ENCODE data around the gene ANKDD1A.
A peak's percentile ranks its signal among the peaks of the same experiment; 100 is the strongest.

The ANKDD1A gene

DNA sequence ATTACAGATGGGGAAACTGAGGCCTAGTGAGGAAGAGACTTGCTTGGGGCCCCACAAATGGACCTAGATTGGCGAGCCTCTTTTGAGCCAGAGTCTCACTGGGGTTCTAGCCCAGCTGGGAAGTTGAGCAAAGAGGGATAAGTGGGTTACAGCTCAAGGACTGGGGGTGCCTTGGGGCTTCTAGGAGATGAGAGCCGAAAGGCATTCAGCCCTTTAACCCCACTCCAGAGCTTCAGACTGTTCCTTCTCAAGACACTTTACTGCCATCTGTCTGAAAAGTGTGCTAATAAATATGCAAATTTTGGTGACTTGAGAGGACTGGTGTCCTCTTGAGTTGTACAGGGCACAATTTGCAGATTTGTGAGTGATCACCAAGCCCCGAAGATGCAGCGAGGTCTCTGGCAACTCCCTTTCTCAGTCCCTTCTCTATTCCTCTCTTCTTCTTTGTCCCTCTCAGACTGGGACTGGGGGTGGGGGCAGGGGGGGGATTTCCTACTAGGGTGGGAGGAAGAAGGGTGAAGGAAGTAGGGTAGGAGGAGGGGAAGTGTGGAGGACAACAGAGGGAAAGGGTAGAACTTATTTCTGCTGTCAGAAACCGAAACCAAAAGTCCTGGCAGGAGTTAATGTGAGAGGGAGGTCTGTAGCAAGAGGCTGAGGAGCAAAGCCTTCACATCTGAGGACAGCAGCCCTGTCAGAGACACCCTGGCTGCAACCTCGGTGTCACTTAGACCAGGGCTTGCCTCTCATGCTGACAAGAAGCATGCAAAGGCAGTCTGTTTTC, 16.2 kb upstream of the ANKDD1A start:
- DNase-seq (ENCODE audit: low spot score), result peak; percentile 93

DNA sequence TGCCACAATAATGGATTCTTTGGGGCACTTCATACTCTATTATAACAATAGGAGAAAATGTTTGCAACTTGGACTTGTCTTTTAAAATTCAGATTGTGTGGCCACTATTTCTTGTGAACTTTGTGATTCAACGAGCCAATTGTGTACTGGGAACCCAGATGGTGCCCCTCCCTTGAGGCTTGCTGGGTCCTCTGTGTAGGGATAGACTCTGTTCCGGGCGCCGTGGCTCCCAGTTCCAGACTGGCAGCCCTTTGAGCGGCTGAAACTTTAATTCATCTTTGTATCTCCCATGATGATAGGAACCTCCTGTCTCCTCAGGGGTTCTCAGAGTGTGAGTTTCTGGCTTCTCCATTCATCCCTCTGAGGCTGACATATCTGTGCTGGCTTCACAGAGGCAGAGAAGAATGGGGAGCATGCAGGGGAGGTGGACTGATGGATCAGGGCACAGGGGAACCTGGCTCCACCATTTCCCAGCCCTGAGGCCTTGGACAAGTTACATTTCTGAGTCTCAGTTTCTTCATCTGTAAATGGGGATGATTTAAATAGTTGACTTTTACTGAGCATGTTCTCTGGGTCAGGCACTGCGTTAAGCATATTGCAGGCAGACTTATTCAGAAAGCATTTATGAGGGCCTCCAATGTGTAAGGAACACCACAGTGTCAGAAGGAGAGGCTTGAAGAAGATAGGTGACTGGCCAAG, 15.2 kb upstream of the ANKDD1A start:
- no peak for DNase-seq (ENCODE audit: low spot score)

- no peak for DNase-seq (ENCODE audit: low spot score)
Observed at GRCh38 chr15:64897345-64897985, 14.2 kb upstream of the ANKDD1A start.

DNA sequence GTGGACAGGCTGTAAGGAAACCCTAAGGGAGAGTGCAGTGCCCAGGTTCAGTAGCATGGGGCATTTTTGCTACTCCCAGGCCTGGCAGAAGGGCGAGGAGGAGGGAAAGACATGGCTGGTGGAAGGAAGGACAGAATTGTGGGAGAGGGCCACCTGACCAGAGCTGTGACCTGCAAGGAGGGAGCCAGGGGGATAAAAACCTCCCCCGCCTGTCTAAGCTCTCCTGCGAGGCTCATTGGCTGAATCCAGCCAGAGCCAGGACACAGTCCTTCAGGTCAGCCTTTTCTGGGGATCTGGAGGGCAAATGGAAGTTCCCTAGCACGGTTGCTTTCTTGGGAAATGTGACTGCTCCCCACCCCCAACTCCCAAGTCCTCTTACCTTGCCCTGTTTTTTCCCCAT, 13.3 kb upstream of the ANKDD1A start:
- no peak for DNase-seq (ENCODE audit: low spot score)

DNA sequence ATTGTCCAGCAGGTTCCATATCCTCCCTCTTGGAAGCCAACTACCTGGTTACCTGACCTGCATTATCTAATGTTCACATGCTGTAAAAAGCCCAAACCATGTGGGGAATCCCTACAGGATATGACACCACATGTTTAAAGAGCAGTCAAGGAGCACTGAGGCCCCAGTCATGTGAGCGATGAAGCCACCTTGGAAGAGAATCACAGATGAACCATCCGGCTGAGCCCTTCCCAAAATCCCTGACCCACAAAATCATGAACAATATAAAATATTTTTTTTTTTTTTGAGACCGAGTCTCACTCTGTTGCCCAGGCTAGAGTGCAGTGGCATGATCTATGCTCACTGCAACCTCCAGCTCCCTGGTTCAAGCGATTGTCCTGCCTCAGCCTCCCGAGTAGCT, 10.6 kb upstream of the ANKDD1A start:
- no peak for DNase-seq (ENCODE audit: low spot score)

- no peak for DNase-seq (ENCODE audit: low spot score)
Observed at GRCh38 chr15:64901914-64902313, 9.8 kb upstream of the ANKDD1A start.

DNA sequence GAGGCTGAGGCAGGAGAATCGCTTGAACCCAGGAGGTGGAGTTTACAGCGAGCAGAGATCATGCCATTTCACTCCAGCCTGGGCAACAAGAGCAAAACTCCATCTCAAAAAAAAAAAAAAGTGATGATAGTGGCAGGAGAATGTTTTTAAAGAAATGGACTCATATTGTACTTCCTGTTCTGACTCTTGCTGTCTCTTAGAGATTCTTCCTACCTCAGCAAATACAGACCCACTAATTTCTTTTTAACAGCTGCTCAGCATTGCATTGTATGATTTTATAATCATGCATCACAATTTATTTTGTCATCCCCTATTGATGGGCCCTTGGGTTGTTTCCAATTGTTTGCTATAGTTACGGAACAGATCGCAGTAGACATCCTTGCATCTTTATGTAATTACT, 8.8 kb upstream of the ANKDD1A start:
- no peak for DNase-seq (ENCODE audit: low spot score)

DNA sequence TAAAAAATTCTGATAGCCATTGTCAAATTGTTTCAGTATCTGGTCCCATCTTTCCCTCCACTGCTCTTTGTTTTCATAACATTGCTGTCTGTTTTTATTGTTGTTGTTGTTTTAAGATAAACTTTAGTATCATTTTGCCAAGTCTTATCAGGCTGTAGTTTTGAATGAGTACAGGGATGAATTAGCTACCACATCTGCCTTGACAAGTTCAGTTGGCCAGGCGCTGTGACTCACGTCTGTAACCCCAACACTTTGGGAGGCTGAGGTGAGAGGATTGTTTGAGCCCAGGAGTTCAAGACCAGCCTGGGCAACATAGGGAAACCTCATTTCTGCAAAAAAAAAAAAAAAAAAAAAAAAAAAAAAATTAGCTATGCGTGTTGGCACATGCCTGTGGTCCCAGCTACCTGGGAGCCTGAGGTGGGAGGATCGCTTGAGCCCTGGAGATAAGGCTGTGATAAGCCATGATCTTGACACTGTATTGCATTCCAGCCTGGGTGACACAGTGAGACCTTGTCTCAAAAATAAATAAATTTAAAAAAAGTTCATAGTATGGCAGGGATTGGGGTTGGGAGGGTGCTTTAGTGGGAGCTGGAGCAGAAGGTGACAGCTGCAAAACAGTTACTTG, 8.3 kb upstream of the ANKDD1A start:
- DNase-seq (ENCODE audit: low spot score), result no peak

GRCh38 chr15:64904189-64904588, 7.5 kb upstream of the ANKDD1A start:
- DNase-seq (ENCODE audit: low spot score), result no peak

DNA sequence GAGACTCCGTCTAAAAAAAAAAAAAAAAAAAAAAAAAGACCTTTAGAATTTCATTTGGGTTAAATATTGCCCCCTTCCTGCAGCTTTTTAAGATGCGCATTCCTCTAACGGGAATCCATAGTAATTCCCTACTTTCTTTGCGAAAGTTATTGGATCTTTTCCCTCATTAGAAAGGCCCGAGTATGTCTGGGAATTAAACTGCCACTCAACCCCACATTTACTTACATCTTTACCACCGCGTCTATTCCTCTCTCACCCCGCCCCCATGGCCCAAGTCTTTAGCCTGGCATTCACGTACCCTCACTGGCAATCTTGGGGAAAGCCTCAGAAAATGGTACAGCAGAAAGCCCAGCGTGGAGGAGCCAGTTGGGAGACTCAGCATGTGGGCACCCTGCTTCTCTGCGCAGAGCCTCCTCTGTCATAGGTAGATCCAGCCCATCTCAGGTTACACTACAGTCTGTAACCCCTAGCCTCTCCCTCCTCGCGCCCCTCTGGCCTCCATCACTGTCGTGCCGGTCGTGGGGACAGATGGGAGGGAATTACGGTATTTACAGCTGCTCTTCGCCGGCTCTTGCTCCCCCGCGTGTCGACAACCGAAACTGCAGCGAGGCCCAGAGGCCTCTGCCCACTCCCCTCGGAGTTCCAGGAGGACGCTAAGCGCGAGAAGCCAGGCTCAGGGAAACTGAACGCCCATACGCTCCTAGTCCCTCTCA, 6.4 kb upstream of the ANKDD1A start:
- DNase-seq (ENCODE audit: low spot score), result peak; percentile 81

DNA sequence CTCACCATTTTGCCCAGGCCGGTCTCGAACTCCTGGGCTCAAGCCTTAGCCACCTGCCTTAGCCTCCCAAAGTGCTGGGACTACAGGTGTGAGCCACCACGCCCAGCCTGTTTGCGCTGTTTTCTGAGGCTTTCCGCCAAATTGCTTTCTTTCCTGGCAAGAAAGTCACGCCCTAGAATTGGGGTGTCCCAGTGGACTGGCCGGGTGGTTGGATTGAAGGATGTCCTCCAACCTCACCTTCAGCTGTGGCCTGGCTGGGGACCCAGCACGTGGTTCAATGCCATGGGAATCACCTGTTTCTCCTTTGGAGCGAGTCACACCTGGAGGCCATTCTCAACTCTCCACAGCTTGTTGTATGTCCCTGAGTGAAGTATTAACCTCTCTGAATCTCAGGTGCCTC, 5.8 kb upstream of the ANKDD1A start:
- DNase-seq (ENCODE audit: low spot score), result no peak

GRCh38 chr15:64906402-64906801, 5.3 kb upstream of the ANKDD1A start:
- DNase-seq (ENCODE audit: low spot score), result no peak

DNA sequence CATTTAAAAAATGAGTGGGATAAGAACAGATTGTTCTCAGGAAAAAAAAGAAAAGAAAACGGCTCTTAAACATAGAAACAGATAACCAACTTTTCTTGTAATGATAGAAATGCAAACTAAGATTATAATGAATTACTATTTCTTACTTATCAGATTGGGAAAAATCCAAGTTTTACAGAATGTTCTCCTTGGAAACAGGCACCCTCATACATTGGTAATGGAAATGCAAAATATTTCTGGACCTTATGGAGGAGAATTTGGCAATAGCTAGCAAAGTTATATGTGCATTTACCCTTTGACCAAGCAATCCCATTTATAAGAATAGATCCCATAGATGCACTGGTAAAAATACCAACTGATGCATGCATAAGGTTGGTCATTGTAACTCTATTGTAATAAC, 3.7 kb upstream of the ANKDD1A start:
- no peak for DNase-seq (ENCODE audit: low spot score)

- DNase-seq (ENCODE audit: low spot score), result no peak
Observed at GRCh38 chr15:64909546-64909945, 2.2 kb upstream of the ANKDD1A start.

GRCh38 chr15:64912379-64913325, 950 bp downstream of the ANKDD1A start:
- no peak for DNase-seq (ENCODE audit: low spot score)

- no peak for DNase-seq (ENCODE audit: low spot score)
Observed at GRCh38 chr15:64915518-64916227, 4.0 kb downstream of the ANKDD1A start.

GRCh38 chr15:64916365-64916764, 4.7 kb downstream of the ANKDD1A start:
- DNase-seq (ENCODE audit: low spot score), result no peak

DNA sequence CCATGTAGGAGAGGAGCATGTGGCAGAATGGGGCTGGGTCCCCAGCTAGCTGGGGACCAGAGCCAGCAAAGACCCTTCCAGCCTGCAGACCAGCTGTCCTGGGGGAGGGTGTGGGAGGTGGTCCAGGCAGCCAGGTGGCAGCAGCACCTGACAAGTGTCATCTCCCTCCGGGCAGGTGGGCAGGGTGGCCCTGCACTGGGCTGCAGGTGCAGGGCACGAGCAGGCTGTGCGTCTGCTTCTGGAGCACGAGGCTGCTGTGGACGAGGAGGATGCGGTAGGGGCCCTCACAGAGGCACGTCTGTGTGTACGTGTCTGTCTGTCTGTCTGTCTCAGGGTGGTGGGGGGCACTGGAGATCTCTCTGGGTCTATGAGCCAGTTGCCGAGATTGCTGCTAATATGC, 5.5 kb downstream of the ANKDD1A start:
- no peak for DNase-seq (ENCODE audit: low spot score)

- no peak for DNase-seq (ENCODE audit: low spot score)
Observed at GRCh38 chr15:64919721-64920120, 8.0 kb downstream of the ANKDD1A start.

- DNase-seq (ENCODE audit: low spot score), result no peak
Observed at GRCh38 chr15:64921711-64922110, 10.0 kb downstream of the ANKDD1A start.
